SK-N-SH (cell line): ENCODE results near the gene HASPIN.

Source experiments
- CTCF ChIP-seq: fragments of 200-600 bp; sonication (generic); IDR thresholded peaks from 2 replicates; pipeline ENCODE4 v1.6.1; 2017; ENCODE audit warnings: antibody characterized with exemption, mild to moderate bottlenecking, moderate library complexity
- POLR2AphosphoS5 ChIP-seq: IDR thresholded peaks from 2 replicates; pipeline ENCODE4 v1.6.1; 2012; ENCODE audit warnings: low read depth, low read length
- RFX5 ChIP-seq: IDR thresholded peaks from 2 replicates; pipeline ENCODE4 v1.6.1; 2012; ENCODE audit warnings: mild to moderate bottlenecking, improper control_type of control experiment, low read length
- TCF12 ChIP-seq: IDR thresholded peaks from 2 replicates; pipeline ENCODE4 v1.4.0; 2012
- YY1 ChIP-seq: IDR thresholded peaks from 2 replicates; pipeline ENCODE4 v1.4.0; 2012; ENCODE audit warnings: low read depth, mild to moderate bottlenecking

GRCh38 chr17:3715296-3715695 is 8.4 kb upstream of the HASPIN start:
- TF ChIP-seq RFX5 (no peak), POLR2AphosphoS5 (no peak), TCF12 (no peak), CTCF (no peak), YY1 (no peak)
